Keratinocyte (primary cell): ENCODE data around the gene AQR. TPM values are rescaled to one million over a fixed set of nuclear protein-coding genes. Genes with fewer than 3 reads are reported as not detected.

ENCODE experiments used
- DNase-seq: peaks from one replicate; pipeline ENCODE4 v3.0.0-alpha.2; 2011; ENCODE audit warnings: low read depth, missing footprints, low spot score
- FAIRE-seq: peaks from 2 replicates; lab custom pipeline; 2011; peaks lifted over from hg19 to GRCh38; lab: Jason Lieb, UNC
- H2AFZ ChIP-seq: 2 replicates; pipeline ENCODE4 v1.6.0; 2012; ENCODE audit warnings: low read length, control low read depth, inconsistent platforms; ENCODE audit not compliant: control insufficient read depth
- H3K27ac ChIP-seq: 2 replicates; pipeline ENCODE4 v1.5.1; 2011; ENCODE audit warnings: low read length; ENCODE audit not compliant: control insufficient read depth, insufficient read depth
- H3K27me3 ChIP-seq: 3 replicates; pipeline ENCODE4 v1.6.0; 2011; ENCODE audit warnings: low read length; ENCODE audit not compliant: control insufficient read depth, insufficient read depth; ENCODE audit errors: extremely low read depth
- H3K36me3 ChIP-seq, 2 experiments: 2 replicates in 1 of 2; 3 replicates in 1 of 2; pipeline ENCODE4 v1.5.1; 2011; ENCODE audit warnings: low read length in 2 of 2, mild to moderate bottlenecking in 1 of 2; ENCODE audit not compliant: control insufficient read depth in 2 of 2, insufficient read depth in 2 of 2; ENCODE audit errors: extremely low read depth in 1 of 2
- H3K4me1 ChIP-seq: 3 replicates; pipeline ENCODE4 v1.5.1; 2011; ENCODE audit warnings: low read length; ENCODE audit not compliant: control insufficient read depth, insufficient read depth; ENCODE audit errors: extremely low read depth
- H3K4me2 ChIP-seq: 3 replicates; pipeline ENCODE4 v1.6.0; 2011; ENCODE audit warnings: low read depth, low read length; ENCODE audit not compliant: control insufficient read depth, insufficient read depth; ENCODE audit errors: extremely low read depth
- H3K4me3 ChIP-seq, 3 experiments: fragments of 200-600 bp in 1 of 3; sonication (generic) in 1 of 3; 2 replicates in 2 of 3; 3 replicates in 1 of 3; pipeline ENCODE4 v1.5.1; 2011 to 2016; ENCODE audit warnings: low read length in 3 of 3, mild to moderate bottlenecking in 3 of 3, control low read depth in 2 of 3, inconsistent platforms in 1 of 3, low read depth in 1 of 3, mixed read lengths in 1 of 3, mixed run types in 1 of 3, moderate library complexity in 1 of 3; ENCODE audit not compliant: control insufficient read depth in 2 of 3, insufficient read depth in 2 of 3; ENCODE audit errors: extremely low read depth in 1 of 3
- H3K79me2 ChIP-seq: 2 replicates; pipeline ENCODE4 v1.6.0; 2012; ENCODE audit warnings: low read length; ENCODE audit not compliant: control insufficient read depth, insufficient read depth
- H3K9ac ChIP-seq: 3 replicates; pipeline ENCODE4 v1.6.0; 2011; ENCODE audit warnings: low read length; ENCODE audit not compliant: control insufficient read depth, insufficient read depth; ENCODE audit errors: extremely low read depth
- H3K9me1 ChIP-seq: 3 replicates; pipeline ENCODE4 v1.6.0; 2011; ENCODE audit warnings: low read length; ENCODE audit not compliant: control insufficient read depth, insufficient read depth; ENCODE audit errors: extremely low read depth
- H3K9me3 ChIP-seq: 2 replicates; pipeline ENCODE4 v1.5.1; 2012; ENCODE audit warnings: low read depth, low read length; ENCODE audit not compliant: control insufficient read depth
- H4K20me1 ChIP-seq: 3 replicates; pipeline ENCODE4 v1.6.0; 2011; ENCODE audit warnings: low read length; ENCODE audit not compliant: control insufficient read depth, insufficient read depth; ENCODE audit errors: extremely low read depth
- CTCF ChIP-seq, 3 experiments: IDR thresholded peaks in 1 of 3; conservative IDR thresholded peaks in 1 of 3; optimal IDR thresholded peaks in 1 of 3; 2 replicates in 2 of 3; 3 replicates in 1 of 3; pipeline versions ENCODE3 to v1.5.1; 2011; ENCODE audit warnings: low read length in 3 of 3, mild to moderate bottlenecking in 3 of 3, moderate library complexity in 2 of 3, control low read depth in 1 of 3, inconsistent platforms in 1 of 3; ENCODE audit not compliant: insufficient read depth in 2 of 3; ENCODE audit errors: extremely low read depth in 1 of 3
- EZH2 ChIP-seq: IDR thresholded peaks from one replicate; pipeline ENCODE4 v1.6.1; 2012; ENCODE audit warnings: inconsistent platforms, mild to moderate bottlenecking, low read length, moderate library complexity
- dilution Hi-C: fragments of 300-500 bp; cut with MboI; formaldehyde crosslinking; loops from one replicate; pipeline ENCODE4 v1.7.0; 2020; ENCODE audit warnings: low sequenced_read_pairs; ENCODE audit not compliant: extremely low pct_ligation_motif_present
- polyA plus RNA-seq, 5 experiments: library from polyadenylated mRNA; depleted of rRNA in 3 of 5; stranded (reverse) in 3 of 5; stranded (forward) in 1 of 5; unstranded in 1 of 5; fragments of >200 nt; gene quantifications; 1 replicate in 1 of 5; 2 replicates in 3 of 5; 3 replicates in 1 of 5; pipeline versions ENCODE4 v1.2.1 to v1.2.3, GENCODE V29; 2011 to 2012; ENCODE audit warnings: missing spikeins in 2 of 5, low read depth in 1 of 5, low replicate concordance in 1 of 5

Gene AQR
- polyA plus RNA-seq, 1 donor (not counting 4 experiments of a cell fraction or from before 2014, with no cell fraction given), result 28.2 TPM

GRCh38 chr15:34941831-34942230 lies 27.7 kb downstream of the AQR start:
- Histone ChIP-seq H3K9me1 (peaks cover 2% of the 10 kb centered on the region), H3K27ac (no peak overlapping the region), H3K4me3 (no peak overlapping the region), H2AFZ (no peak overlapping the region), H3K4me1 (no peaks in the 10 kb centered on the region), H3K36me3 (peaks cover 0 to 8% of the 10 kb centered on the region in 2 experiments), H3K9ac (no peak overlapping the region), H3K9me3 (no peaks in the 10 kb centered on the region), H3K27me3 (no peaks in the 10 kb centered on the region), H3K4me2 (no peak overlapping the region), H3K79me2 (no peaks in the 10 kb centered on the region), H4K20me1 (no peaks in the 10 kb centered on the region)
- DNase-seq, result no peak
- TF ChIP-seq CTCF (optimal IDR thresholded peaks at IDR 0.05 in 1 of 3, IDR thresholded peaks at IDR 0.05 in 1 of 3, conservative IDR thresholded peaks at IDR 0.05 in 1 of 3; ENCODE audit: extremely low read depth in 1 of 3, insufficient read depth in 2 of 3, low read length in 3 of 3), result no peak
- dilution Hi-C loops, result no loop called here
- FAIRE-seq, result no peak

GRCh38 chr15:34941185-34941698 lies 28.3 kb downstream of the AQR start:
- H2AFZ ChIP-seq, result no peak overlapping the region

More at GRCh38 chr15:34941185-34941698, 28.3 kb downstream of the AQR start:
- no peaks in the 10 kb centered on the region for H4K20me1 ChIP-seq
- FAIRE-seq (no peak), DNase-seq (no peak)
- no peaks in the 10 kb centered on the region for H3K79me2 ChIP-seq
- H3K36me3 ChIP-seq, result peaks cover 0 to 8% of the 10 kb centered on the region in 2 experiments
- no peak overlapping the region for H3K4me2 ChIP-seq
- dilution Hi-C loops, result no loop called here
- H3K9me3 ChIP-seq, result no peaks in the 10 kb centered on the region
- H3K4me1 ChIP-seq, result no peaks in the 10 kb centered on the region
- no peak overlapping the region for H3K4me3 ChIP-seq
- TF ChIP-seq EZH2 (no peak), CTCF (optimal IDR thresholded peaks at IDR 0.05 in 1 of 3, IDR thresholded peaks at IDR 0.05 in 1 of 3, conservative IDR thresholded peaks at IDR 0.05 in 1 of 3; ENCODE audit: extremely low read depth in 1 of 3, insufficient read depth in 2 of 3, low read length in 3 of 3) (no peak)
- H3K27ac ChIP-seq, result no peak overlapping the region
- H3K27me3 ChIP-seq, result no peaks in the 10 kb centered on the region
- H3K9ac ChIP-seq, result no peak overlapping the region
- peaks cover 2% of the 10 kb centered on the region for H3K9me1 ChIP-seq
